ENCODE data around the gene DCTN3. TPM values are rescaled to one million over a fixed set of nuclear protein-coding genes. Genes with fewer than 3 reads are reported as not detected.

DCTN3 gene
- total and polyA plus RNA-seq, 2 experiments from 2014 or later = 12.9 to 17.9 TPM

GRCh38 chr9:34651876-34652601 is 31.7 kb upstream of the DCTN3 start, which contains the start of gene IL11RA:
Gene IL11RA (plus strand): TSS chr9:34652185. CDS start chr9:34655218, 3,033 bp downstream.
- TF ChIP-seq CTCF (conservative IDR thresholded peaks at IDR 0.05; ENCODE audit: low read depth in 2 of 2) (peak; percentile 17 to 35; a peak in 2 of 4 replicates), STAT1 (IDR thresholded peaks at IDR 0.05; ENCODE audit: unreplicated experiment) (no peak), CREB1 (CRISPR knock-in tag; IDR thresholded peaks at IDR 0.05; ENCODE audit: low read depth) (peak; percentile 17; the same call in 1 of the 2 replicates), POLR2AphosphoS5 (IDR thresholded peaks at IDR 0.05; ENCODE audit: low read depth) (peak; percentile 73)
- Histone ChIP-seq H3K36me3 (ENCODE audit: insufficient read depth) (peaks cover 3% of the 10 kb centered on the region; the same call in 1 of the 2 replicates), H3F3A (replicated peaks; ENCODE audit: low read depth) (0 out of 2 replicates have a peak, but pooled peaks cover 8% of the 10 kb centered on the region), H3K4me2 (peak within 1 kb of the TSS; percentile 81), H4K20me1 (replicated peaks; ENCODE audit: insufficient read depth) (no peaks in the 10 kb centered on the region; the same call in none of the 2 replicates), H3K27me3 (ENCODE audit: insufficient read depth) (no peaks in the 10 kb centered on the region), H2AFZ (peak within 1 kb of the TSS; percentile 56; the same call in 1 of the 2 replicates), H3K4me3 (peak within 1 kb of the TSS; percentile 53), H3K4me1 (ENCODE audit: insufficient read depth) (peaks cover 25% of the 10 kb centered on the region), H3K27ac (ENCODE audit: low read depth) (no peak within 1 kb of the TSS), H3K79me2 (replicated peaks; ENCODE audit: insufficient read depth) (peaks cover 6% of the 10 kb centered on the region), H3K9me2 (ENCODE audit: insufficient read depth) (no peaks in the 10 kb centered on the region)
- Mint-ChIP-seq H3K4me1 (peaks cover 46% of the 10 kb centered on the region), H3K27ac (peak within 1 kb of the TSS; percentile 91), H3K4me3 (peak within 1 kb of the TSS; percentile 80), H3K27me3 (ENCODE audit: insufficient read depth, low read depth, poor library complexity) (peaks cover 19% of the 10 kb centered on the region), H3K36me3 (ENCODE audit: low read depth) (peaks cover 26% of the 10 kb centered on the region), H3K9me3 (no peaks in the 10 kb centered on the region; the same call in 2 of the 3 replicates)
- ATAC-seq (peak; percentile 87), DNase-seq (ENCODE audit: low spot score) (peak; percentile 96)

GRCh38 chr9:34651321-34651720 is 31.0 kb upstream of the DCTN3 start:
- Histone ChIP-seq H3K27me3 (ENCODE audit: insufficient read depth) (no peaks in the 10 kb centered on the region), H2AFZ (0 out of 2 replicates have a peak overlapping the region, but pooled peaks have one; percentile 56), H3F3A (replicated peaks; ENCODE audit: low read depth) (peaks cover 12% of the 10 kb centered on the region; the same call in 1 of the 2 replicates), H3K4me1 (ENCODE audit: insufficient read depth) (peaks cover 25% of the 10 kb centered on the region), H3K79me2 (replicated peaks; ENCODE audit: insufficient read depth) (peaks cover 6% of the 10 kb centered on the region), H3K4me3 (peak overlapping the region; percentile 53), H3K4me2 (peak overlapping the region; percentile 81), H3K9me2 (ENCODE audit: insufficient read depth) (no peaks in the 10 kb centered on the region), H4K20me1 (replicated peaks; ENCODE audit: insufficient read depth) (no peaks in the 10 kb centered on the region; the same call in none of the 2 replicates), H3K36me3 (ENCODE audit: insufficient read depth) (peaks cover 3% of the 10 kb centered on the region; the same call in 1 of the 2 replicates), H3K27ac (ENCODE audit: low read depth) (no peak overlapping the region)
- ATAC-seq (no peak), DNase-seq (ENCODE audit: low spot score) (no peak)
- Mint-ChIP-seq H3K36me3 (ENCODE audit: low read depth) (peaks cover 26% of the 10 kb centered on the region), H3K27ac (peak overlapping the region; percentile 91; the same call in 1 of the 2 replicates), H3K4me3 (peak overlapping the region; percentile 80), H3K27me3 (ENCODE audit: insufficient read depth, low read depth, poor library complexity) (peaks cover 19% of the 10 kb centered on the region), H3K9me3 (no peaks in the 10 kb centered on the region; the same call in 2 of the 3 replicates), H3K4me1 (peaks cover 46% of the 10 kb centered on the region)
- TF ChIP-seq JUNB (IDR thresholded peaks at IDR 0.05; ENCODE audit: unreplicated experiment) (no peak), CTCF (conservative IDR thresholded peaks at IDR 0.05; ENCODE audit: low read depth in 2 of 2) (no peak), CREB1 (CRISPR knock-in tag; IDR thresholded peaks at IDR 0.05; ENCODE audit: low read depth) (no peak), EZH2phosphoT487 (IDR thresholded peaks at IDR 0.05; ENCODE audit: unreplicated experiment) (no peak), ETS1 (IDR thresholded peaks at IDR 0.05) (no peak), ZNF331 (CRISPR knock-in tag; IDR thresholded peaks at IDR 0.05; ENCODE audit: low read depth) (no peak), POLR2AphosphoS5 (IDR thresholded peaks at IDR 0.05; ENCODE audit: low read depth) (no peak), STAT1 (IDR thresholded peaks at IDR 0.05; ENCODE audit: unreplicated experiment) (no peak), ZNF114 (CRISPR knock-in tag; IDR thresholded peaks at IDR 0.05) (no peak), NANOG (IDR thresholded peaks at IDR 0.05; ENCODE audit: borderline replicate concordance) (no peak), EZH2 (IDR thresholded peaks at IDR 0.05; ENCODE audit: low read depth, unreplicated experiment) (no peak)

Data from GM23338 (cell line).